ENCODE data around the gene HOXB7. TPM values are rescaled to one million over a fixed set of nuclear protein-coding genes. Genes with fewer than 3 reads are reported as not detected.

Gene HOXB7
- total and polyA plus RNA-seq, 2 of the 13 experiments (the other 11 are each of a cell fraction or from before 2014, with no cell fraction given): 0.04 TPM; not detected in 1

DNA sequence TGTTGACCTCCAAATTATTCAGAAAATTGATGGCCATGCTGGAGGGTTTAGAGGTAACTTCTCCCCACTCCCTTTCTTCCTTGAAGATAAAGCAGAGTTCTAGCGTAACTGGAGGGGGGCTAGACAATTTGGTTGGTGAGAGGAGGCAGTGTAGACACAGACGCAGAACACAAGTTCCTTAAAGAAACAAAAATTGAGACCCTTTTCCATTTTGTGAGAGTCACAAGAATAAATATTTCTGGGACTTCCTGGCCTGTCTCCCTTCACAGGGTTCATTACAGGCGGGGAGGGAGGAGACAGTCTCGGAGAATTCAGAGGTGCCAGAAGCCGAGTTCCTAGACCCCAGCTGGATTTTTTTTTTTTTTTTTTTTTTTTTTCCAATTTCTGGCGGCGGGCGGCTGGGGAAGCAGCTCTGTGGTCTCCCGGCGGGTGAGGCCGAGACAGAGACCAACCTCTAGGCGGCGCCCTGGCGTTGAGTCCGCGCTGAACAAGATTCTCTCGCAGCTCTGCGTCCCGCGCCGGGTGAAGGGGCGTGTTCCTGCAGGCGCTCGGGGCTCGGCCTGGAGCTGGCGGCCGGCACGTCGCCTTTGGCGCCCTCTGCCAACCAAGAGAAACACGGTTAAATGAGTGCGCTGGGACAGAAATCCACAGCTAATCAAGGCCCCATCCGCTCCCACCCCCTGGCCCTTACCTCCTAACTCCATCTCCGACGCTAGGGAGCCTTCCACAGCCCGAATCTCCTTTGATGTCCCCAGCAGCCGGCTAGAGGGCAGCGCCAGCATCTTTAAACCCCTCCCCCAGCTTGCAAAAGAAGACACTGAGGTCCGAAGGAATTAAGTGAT is 25.6 kb upstream of the HOXB7 start (continued):
- TF ChIP-seq ZSCAN20 (CRISPR knock-in tag; IDR thresholded peaks at IDR 0.05; ENCODE audit: borderline replicate concordance) (no peak), KAT7 (CRISPR knock-in tag; IDR thresholded peaks at IDR 0.05; ENCODE audit: borderline replicate concordance) (0 out of 2 replicates have a peak, but pooled peaks have one; percentile 47), ZBTB20 (CRISPR knock-in tag; IDR thresholded peaks at IDR 0.05; ENCODE audit: borderline replicate concordance, low read depth) (0 out of 2 replicates have a peak, but pooled peaks have one; percentile 38), MXI1 (IDR thresholded peaks at IDR 0.05; ENCODE audit: borderline replicate concordance, low read depth, low read length) (no peak), PHB2 (IDR thresholded peaks at IDR 0.05; ENCODE audit: partially characterized antibody) (no peak), TCF7 (IDR thresholded peaks at IDR 0.05; ENCODE audit: low read depth) (no peak), GABPA (IDR thresholded peaks at IDR 0.05; ENCODE audit: low read depth, low read length) (no peak), GABPA (CRISPR knock-in tag; IDR thresholded peaks at IDR 0.05; ENCODE audit: low read depth) (no peak), CEBPG (CRISPR knock-in tag; IDR thresholded peaks at IDR 0.05) (no peak), IRX3 (CRISPR knock-in tag; IDR thresholded peaks at IDR 0.05; ENCODE audit: borderline replicate concordance, low read depth) (no peak), MTA3 (CRISPR knock-in tag; IDR thresholded peaks at IDR 0.05) (no peak), ZFP41 (CRISPR knock-in tag; IDR thresholded peaks at IDR 0.05; ENCODE audit: borderline replicate concordance) (no peak), SAFB2 (CRISPR knock-in tag; IDR thresholded peaks at IDR 0.05; ENCODE audit: borderline replicate concordance, low read depth) (no peak), ZNF3 (CRISPR knock-in tag; IDR thresholded peaks at IDR 0.05) (no peak), HNRNPH1 (optimal IDR thresholded peaks at IDR 0.05; ENCODE audit: low read depth, low read length) (no peak), NPAS2 (CRISPR knock-in tag; IDR thresholded peaks at IDR 0.05; ENCODE audit: borderline replicate concordance) (no peak), MEIS2 (CRISPR knock-in tag; IDR thresholded peaks at IDR 0.05) (0 out of 2 replicates have a peak, but pooled peaks have one; percentile 42), SUZ12 (IDR thresholded peaks at IDR 0.05; ENCODE audit: low read depth, low read length) (no peak), NR2F2 (IDR thresholded peaks at IDR 0.05; ENCODE audit: borderline replicate concordance, low read depth) (no peak), CREB1 (IDR thresholded peaks at IDR 0.05) (no peak), CREB1 (CRISPR knock-in tag; IDR thresholded peaks at IDR 0.05) (no peak), ZFAT (CRISPR knock-in tag; conservative IDR thresholded peaks at IDR 0.05) (no peak), GATA4 (IDR thresholded peaks at IDR 0.05; ENCODE audit: borderline replicate concordance, low read depth) (no peak)
- TF ChIP-seq, protein P1, sequence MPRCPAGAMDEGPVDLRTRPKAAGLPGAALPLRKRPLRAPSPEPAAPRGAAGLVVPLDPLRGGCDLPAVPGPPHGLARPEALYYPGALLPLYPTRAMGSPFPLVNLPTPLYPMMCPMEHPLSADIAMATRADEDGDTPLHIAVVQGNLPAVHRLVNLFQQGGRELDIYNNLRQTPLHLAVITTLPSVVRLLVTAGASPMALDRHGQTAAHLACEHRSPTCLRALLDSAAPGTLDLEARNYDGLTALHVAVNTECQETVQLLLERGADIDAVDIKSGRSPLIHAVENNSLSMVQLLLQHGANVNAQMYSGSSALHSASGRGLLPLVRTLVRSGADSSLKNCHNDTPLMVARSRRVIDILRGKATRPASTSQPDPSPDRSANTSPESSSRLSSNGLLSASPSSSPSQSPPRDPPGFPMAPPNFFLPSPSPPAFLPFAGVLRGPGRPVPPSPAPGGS (CRISPR knock-in tag; IDR thresholded peaks at IDR 0.05): no peak
- TF ChIP-seq, protein P2, sequence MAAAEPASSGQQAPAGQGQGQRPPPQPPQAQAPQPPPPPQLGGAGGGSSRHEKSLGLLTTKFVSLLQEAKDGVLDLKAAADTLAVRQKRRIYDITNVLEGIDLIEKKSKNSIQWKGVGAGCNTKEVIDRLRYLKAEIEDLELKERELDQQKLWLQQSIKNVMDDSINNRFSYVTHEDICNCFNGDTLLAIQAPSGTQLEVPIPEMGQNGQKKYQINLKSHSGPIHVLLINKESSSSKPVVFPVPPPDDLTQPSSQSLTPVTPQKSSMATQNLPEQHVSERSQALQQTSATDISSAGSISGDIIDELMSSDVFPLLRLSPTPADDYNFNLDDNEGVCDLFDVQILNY (CRISPR knock-in tag; conservative IDR thresholded peaks at IDR 0.05): 0 out of 2 replicates have a peak, but pooled peaks have one; percentile 41
- TF ChIP-seq, protein P3, sequence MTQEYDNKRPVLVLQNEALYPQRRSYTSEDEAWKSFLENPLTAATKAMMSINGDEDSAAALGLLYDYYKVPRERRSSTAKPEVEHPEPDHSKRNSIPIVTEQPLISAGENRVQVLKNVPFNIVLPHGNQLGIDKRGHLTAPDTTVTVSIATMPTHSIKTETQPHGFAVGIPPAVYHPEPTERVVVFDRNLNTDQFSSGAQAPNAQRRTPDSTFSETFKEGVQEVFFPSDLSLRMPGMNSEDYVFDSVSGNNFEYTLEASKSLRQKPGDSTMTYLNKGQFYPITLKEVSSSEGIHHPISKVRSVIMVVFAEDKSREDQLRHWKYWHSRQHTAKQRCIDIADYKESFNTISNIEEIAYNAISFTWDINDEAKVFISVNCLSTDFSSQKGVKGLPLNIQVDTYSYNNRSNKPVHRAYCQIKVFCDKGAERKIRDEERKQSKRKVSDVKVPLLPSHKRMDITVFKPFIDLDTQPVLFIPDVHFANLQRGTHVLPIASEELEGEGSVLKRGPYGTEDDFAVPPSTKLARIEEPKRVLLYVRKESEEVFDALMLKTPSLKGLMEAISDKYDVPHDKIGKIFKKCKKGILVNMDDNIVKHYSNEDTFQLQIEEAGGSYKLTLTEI (CRISPR knock-in tag; conservative IDR thresholded peaks at IDR 0.05): no peak
- TF ChIP-seq, protein P4, sequence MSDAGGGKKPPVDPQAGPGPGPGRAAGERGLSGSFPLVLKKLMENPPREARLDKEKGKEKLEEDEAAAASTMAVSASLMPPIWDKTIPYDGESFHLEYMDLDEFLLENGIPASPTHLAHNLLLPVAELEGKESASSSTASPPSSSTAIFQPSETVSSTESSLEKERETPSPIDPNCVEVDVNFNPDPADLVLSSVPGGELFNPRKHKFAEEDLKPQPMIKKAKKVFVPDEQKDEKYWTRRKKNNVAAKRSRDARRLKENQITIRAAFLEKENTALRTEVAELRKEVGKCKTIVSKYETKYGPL (CRISPR knock-in tag; IDR thresholded peaks at IDR 0.05): no peak; the same call in 1 of the 2 replicates

Measured in HepG2 (cell line).